Mononuclear cell (primary cell): ENCODE measurements around the gene PRMT5. TPM values are rescaled to one million over a fixed set of nuclear protein-coding genes. Genes with fewer than 3 reads are reported as not detected.
"Not testable (repeated sequence)": the region's sequence is repeated elsewhere in the genome, so short reads cannot be mapped to it uniquely, and the experiment has no call there.

Experiments used
- H3K27me3 ChIP-seq: 2 replicates; pipeline ENCODE4 v1.6.0; 2011; ENCODE audit warnings: low read length, control low read depth; ENCODE audit not compliant: insufficient read depth
- H3K4me1 ChIP-seq: 2 replicates; pipeline ENCODE4 v1.5.1; 2011; ENCODE audit warnings: mild to moderate bottlenecking, low read length, control low read depth; ENCODE audit not compliant: insufficient read depth
- H3K4me3 ChIP-seq: 2 replicates; pipeline ENCODE4 v1.5.1; 2011; ENCODE audit warnings: mild to moderate bottlenecking, low read length, moderate library complexity
- H3K9me3 ChIP-seq: 2 replicates; pipeline ENCODE4 v1.5.1; 2011; ENCODE audit warnings: low read depth, mild to moderate bottlenecking, control low read depth, low read length
- total RNA-seq: library from RNA; depleted of rRNA; stranded (reverse); fragments of >200 nt; gene quantifications from one replicate; pipeline ENCODE4 v1.2.3, GENCODE V29; 2012

Gene PRMT5
- total RNA-seq, 1 donor: 8.2 TPM

- no peaks in the 10 kb centered on the region for H3K9me3 ChIP-seq
- peaks cover 41% of the 10 kb centered on the region for H3K4me1 ChIP-seq
- H3K4me3 ChIP-seq: peak overlapping the region; percentile 87
- no peaks in the 10 kb centered on the region for H3K27me3 ChIP-seq
These were observed 26.8 kb upstream of the PRMT5 start for GRCh38 chr14:22955702-22956569.

- no peaks in the 10 kb centered on the region for H3K27me3 ChIP-seq
- no peak overlapping the region for H3K4me3 ChIP-seq
- H3K4me1 ChIP-seq: peaks cover 38% of the 10 kb centered on the region
- H3K9me3 ChIP-seq: no peaks in the 10 kb centered on the region
These were observed 23.2 kb upstream of the PRMT5 start for GRCh38 chr14:22952418-22952817.

- peaks cover 35% of the 10 kb centered on the region for H3K4me1 ChIP-seq
- not testable (repeated sequence) for H3K27me3 ChIP-seq, H3K4me3 ChIP-seq, H3K9me3 ChIP-seq
These were observed 22.6 kb upstream of the PRMT5 start for GRCh38 chr14:22951795-22952194.

- Histone ChIP-seq H3K27me3 (no peaks in the 10 kb centered on the region), H3K9me3 (no peaks in the 10 kb centered on the region), H3K4me1 (no peaks in the 10 kb centered on the region), H3K4me3 (no peak overlapping the region)
These were observed 16.5 kb upstream of the PRMT5 start for GRCh38 chr14:22945642-22946041.

- no peaks in the 10 kb centered on the region for H3K9me3 ChIP-seq
- H3K4me3 ChIP-seq: no peak overlapping the region
- no peaks in the 10 kb centered on the region for H3K4me1 ChIP-seq
- no peaks in the 10 kb centered on the region for H3K27me3 ChIP-seq
These were observed 10.5 kb upstream of the PRMT5 start for GRCh38 chr14:22939684-22940083.

- no peaks in the 10 kb centered on the region for H3K9me3 ChIP-seq
- H3K27me3 ChIP-seq: no peaks in the 10 kb centered on the region
- H3K4me3 ChIP-seq: no peak overlapping the region
- H3K4me1 ChIP-seq: peaks cover 6% of the 10 kb centered on the region
These were observed 6.0 kb upstream of the PRMT5 start for GRCh38 chr14:22935156-22935555.

- Histone ChIP-seq H3K27me3 (no peaks in the 10 kb centered on the region), H3K4me3 (no peak overlapping the region), H3K9me3 (no peaks in the 10 kb centered on the region), H3K4me1 (peaks cover 27% of the 10 kb centered on the region)
These were observed 3.0 kb upstream of the PRMT5 start for GRCh38 chr14:22932146-22932545.

- no peaks in the 10 kb centered on the region for H3K27me3 ChIP-seq
- no peaks in the 10 kb centered on the region for H3K9me3 ChIP-seq
- peak overlapping the region; percentile 72 for H3K4me3 ChIP-seq
These were observed 787 bp upstream of the PRMT5 start for GRCh38 chr14:22929961-22930364.

GRCh38 chr14:22928237-22929103 lies 706 bp downstream of the PRMT5 start:
- Histone ChIP-seq H3K9me3 (no peaks in the 10 kb centered on the region), H3K27me3 (no peaks in the 10 kb centered on the region), H3K4me3 (peak overlapping the region; percentile 72), H3K4me1 (peaks cover 28% of the 10 kb centered on the region)

More at GRCh38 chr14:22929961-22930364, 787 bp upstream of the PRMT5 start:
- H3K4me1 ChIP-seq: peaks cover 28% of the 10 kb centered on the region

- no peaks in the 10 kb centered on the region for H3K9me3 ChIP-seq
- no peak overlapping the region for H3K4me3 ChIP-seq
- no peaks in the 10 kb centered on the region for H3K27me3 ChIP-seq
- H3K4me1 ChIP-seq: peaks cover 28% of the 10 kb centered on the region
These were observed 2.9 kb downstream of the PRMT5 start for GRCh38 chr14:22926316-22926715.

- Histone ChIP-seq H3K9me3 (no peaks in the 10 kb centered on the region), H3K4me1 (peaks cover 25% of the 10 kb centered on the region), H3K4me3 (no peak overlapping the region), H3K27me3 (no peaks in the 10 kb centered on the region)
These were observed 3.7 kb downstream of the PRMT5 start for GRCh38 chr14:22925513-22925912.

- Histone ChIP-seq H3K9me3 (no peaks in the 10 kb centered on the region), H3K4me3 (no peak overlapping the region), H3K4me1 (peaks cover 26% of the 10 kb centered on the region), H3K27me3 (no peaks in the 10 kb centered on the region)
These were observed 5.4 kb downstream of the PRMT5 start for GRCh38 chr14:22923746-22924145.

- H3K27me3 ChIP-seq: no peaks in the 10 kb centered on the region
- H3K9me3 ChIP-seq: no peaks in the 10 kb centered on the region
- peaks cover 23% of the 10 kb centered on the region for H3K4me1 ChIP-seq
- no peak overlapping the region for H3K4me3 ChIP-seq
These were observed 6.9 kb downstream of the PRMT5 start for GRCh38 chr14:22922294-22922693.

- Histone ChIP-seq H3K4me3 (no peak overlapping the region), H3K9me3 (no peaks in the 10 kb centered on the region), H3K27me3 (no peaks in the 10 kb centered on the region), H3K4me1 (peaks cover 35% of the 10 kb centered on the region)
These were observed 8.5 kb downstream of the PRMT5 start for GRCh38 chr14:22920697-22921096.

GRCh38 chr14:22919601-22919921 lies 9.6 kb downstream of the PRMT5 start:
- peak overlapping the region; percentile 36 for H3K4me3 ChIP-seq
- no peaks in the 10 kb centered on the region for H3K9me3 ChIP-seq
- no peaks in the 10 kb centered on the region for H3K27me3 ChIP-seq
- peaks cover 47% of the 10 kb centered on the region for H3K4me1 ChIP-seq
